B cell (primary cell): ENCODE data around the gene APOO. TPM values are rescaled to one million over a fixed set of nuclear protein-coding genes. Genes with fewer than 3 reads are reported as not detected.

Source experiments
- ATAC-seq: fragments of 200-7000 bp; cut with Tn5 transposase; one replicate; pipeline ENCODE4 v1.10.0; 2021; ENCODE audit warnings: low read depth, mild to moderate bottlenecking, moderate number of reproducible peaks, moderate library complexity
- CTCF ChIA-PET: fragments of 350-600 bp; sonication (Branson Sonifier 250); formaldehyde crosslinking; loops from one replicate; lab custom pipeline; 2021; ENCODE audit warnings: antibody characterized with exemption, inconsistent platforms; lab: Charles Lee
- POLR2A ChIA-PET: fragments of 350-600 bp; sonication (Branson Sonifier 250); formaldehyde crosslinking; loops from one replicate; lab custom pipeline; 2021; ENCODE audit warnings: antibody characterized with exemption; lab: Charles Lee
- DNase-seq: peaks from one replicate; pipeline ENCODE4 v3.0.0; 2013
- H2AFZ ChIP-seq: 2 replicates; pipeline ENCODE4 v1.6.1; 2012; ENCODE audit warnings: mild to moderate bottlenecking, low read depth, low read length; ENCODE audit not compliant: insufficient read depth, poor library complexity, severe bottlenecking
- H3K27ac ChIP-seq, 2 donors: 1 replicate in 1 of 2; 2 replicates in 1 of 2; pipeline ENCODE4 v1.5.1; 2012 to 2013; ENCODE audit warnings: low read length in 2 of 2, mild to moderate bottlenecking in 2 of 2, moderate library complexity in 1 of 2
- H3K27me3 ChIP-seq, 4 experiments: fragments of 200-600 bp in 1 of 4; sonication (generic) in 1 of 4; replicated peaks in 1 of 4; 1 replicate in 2 of 4; 2 replicates in 2 of 4; pipeline versions ENCODE4 v1.6.1 to v1.7.0; 2013 to 2016; ENCODE audit warnings: low read length in 3 of 4, mild to moderate bottlenecking in 2 of 4, mixed read lengths in 1 of 4, moderate library complexity in 1 of 4; ENCODE audit not compliant: insufficient read depth in 4 of 4, control insufficient read depth in 3 of 4; ENCODE audit errors: control extremely low read depth in 1 of 4
- H3K36me3 ChIP-seq, 2 experiments: replicated peaks in 1 of 2; 1 replicate in 1 of 2; 2 replicates in 1 of 2; pipeline versions ENCODE4 v1.6.1 to v1.7.1; 2013; ENCODE audit warnings: low read length in 1 of 2; ENCODE audit not compliant: insufficient read depth in 2 of 2, control insufficient read depth in 1 of 2; ENCODE audit errors: control extremely low read depth in 1 of 2, extremely low read depth in 1 of 2
- H3K4me1 ChIP-seq, 2 donors: fragments of 200-600 bp in 1 of 2; sonication (generic) in 1 of 2; 1 replicate in 1 of 2; 2 replicates in 1 of 2; pipeline versions ENCODE4 v1.5.1 to v1.6.1; 2013 to 2017; ENCODE audit warnings: low read length in 2 of 2; ENCODE audit not compliant: control insufficient read depth in 2 of 2, insufficient read depth in 2 of 2
- H3K4me2 ChIP-seq: replicated peaks from 2 replicates; pipeline ENCODE3; 2012; ENCODE audit warnings: mild to moderate bottlenecking, low read depth, low read length; ENCODE audit not compliant: poor library complexity, severe bottlenecking
- H3K4me3 ChIP-seq, 5 experiments: fragments of 200-600 bp in 1 of 5; sonication (generic) in 1 of 5; 1 replicate in 3 of 5; 2 replicates in 2 of 5; pipeline versions ENCODE4 v1.5.1 to v1.7.0; 2011 to 2016; ENCODE audit warnings: low read length in 4 of 5, mild to moderate bottlenecking in 4 of 5, low read depth in 2 of 5, control low read depth in 1 of 5, moderate library complexity in 1 of 5; ENCODE audit not compliant: insufficient read depth in 1 of 5; ENCODE audit errors: control extremely low read depth in 1 of 5, extremely low read depth in 1 of 5
- H3K79me2 ChIP-seq: fragments of 200-600 bp; sonication (generic); one replicate; pipeline ENCODE4 v1.6.0; 2016; ENCODE audit warnings: low read length; ENCODE audit not compliant: control insufficient read depth, insufficient read depth
- H3K9ac ChIP-seq: fragments of 200-600 bp; sonication (generic); 2 replicates; pipeline ENCODE4 v1.6.1; 2017; ENCODE audit warnings: mild to moderate bottlenecking, low read length, moderate library complexity
- H3K9me3 ChIP-seq, 3 donors: one replicate each; pipeline versions ENCODE4 v1.6.1 to v1.7.1; 2013; ENCODE audit warnings: low read length in 2 of 3; ENCODE audit not compliant: control insufficient read depth in 2 of 3, insufficient read depth in 1 of 3; ENCODE audit errors: control extremely low read depth in 1 of 3
- H4K20me1 ChIP-seq: 2 replicates; pipeline ENCODE4 v1.6.0; 2012; ENCODE audit warnings: mild to moderate bottlenecking, low read length; ENCODE audit not compliant: insufficient read depth, control insufficient read depth, poor library complexity, severe bottlenecking
- H3K27ac Mint-ChIP-seq: one replicate; pipeline ENCODE4 v1.8.0; 2021; ENCODE audit warnings: mixed read lengths
- H3K27me3 Mint-ChIP-seq: one replicate; pipeline ENCODE4 v1.8.0; 2021; ENCODE audit warnings: mixed read lengths
- H3K4me1 Mint-ChIP-seq: one replicate; pipeline ENCODE4 v1.8.0; 2021; ENCODE audit warnings: mixed read lengths
- H3K4me3 Mint-ChIP-seq: one replicate; pipeline ENCODE4 v1.8.0; 2021; ENCODE audit warnings: mixed read lengths
- H3K9me3 Mint-ChIP-seq: one replicate; pipeline ENCODE4 v1.8.0; 2022; ENCODE audit warnings: mixed read lengths; ENCODE audit not compliant: insufficient read depth
- CTCF ChIP-seq: fragments of 200-600 bp; IDR thresholded peaks from one replicate; pipeline ENCODE4 v1.8.0; 2022; ENCODE audit warnings: antibody characterized with exemption, mild to moderate bottlenecking
- EZH2 ChIP-seq: IDR thresholded peaks from 2 replicates; pipeline ENCODE4 v1.6.1; 2012; ENCODE audit warnings: borderline replicate concordance, low read depth, mild to moderate bottlenecking, moderate library complexity, low read length; ENCODE audit not compliant: insufficient read depth, poor library complexity, severe bottlenecking
- WGBS: methylation state at CpG from one replicate; pipeline ENCODE4 v1.1.5; 2013; ENCODE audit warnings: missing lambda C conversion rate; ENCODE audit not compliant: insufficient coverage; 5-methylcytosine and 5-hydroxymethylcytosine counted together
- intact Hi-C: fragments of 100-400 bp; cut with micrococcal nuclease; formaldehyde crosslinking; loops from one replicate; pipeline ENCODE4 v1.10.0; 2022
- polyA plus RNA-seq: library from polyadenylated mRNA; depleted of rRNA; stranded (reverse); fragments of >200 nt; gene quantifications from 2 replicates; pipeline ENCODE4 v1.2.3, GENCODE V29; 2012
- total RNA-seq, 2 donors: library from RNA; stranded (reverse); fragments of 120-200 nt in 1 of 2; gene quantifications; 1 replicate in 1 of 2; 2 replicates in 1 of 2; pipeline versions ENCODE4 v1.2.3 to v1.2.4, GENCODE V29; 2013 to 2022

Gene APOO
- total and polyA plus RNA-seq, 2 donors (not counting 1 experiment from before 2014, with no cell fraction given) = 4.7 to 7.2 TPM

GRCh38 chrX:23854122-23854521, 53.6 kb downstream of the APOO start:
- 100% methylated on average over 3 of the region's 4 CpGs for WGBS
- no peak for TF ChIP-seq EZH2
- TF ChIP-seq CTCF = no peak
- Histone ChIP-seq H4K20me1 (no peaks in the 10 kb centered on the region), H3K36me3 (no peaks in the 10 kb centered on the region), H3K27ac (no peak overlapping the region), H3K4me3 (no peak overlapping the region), H3K79me2 (no peaks in the 10 kb centered on the region), H3K4me1 (no peaks in the 10 kb centered on the region), H2AFZ (no peak overlapping the region), H3K4me2 (no peak overlapping the region), H3K9me3 (no peaks in the 10 kb centered on the region), H3K9ac (no peak overlapping the region), H3K27me3 (no peaks in the 10 kb centered on the region)
- no peak overlapping the region for H3K4me3 Mint-ChIP-seq
- POLR2A ChIA-PET = no interaction called here
- intact Hi-C loops = no loop called here
- no peaks in the 10 kb centered on the region for H3K4me1 Mint-ChIP-seq
- H3K27ac Mint-ChIP-seq = no peak overlapping the region
- ATAC-seq (no peak), DNase-seq (no peak)
- H3K9me3 Mint-ChIP-seq = no peaks in the 10 kb centered on the region
- no peaks in the 10 kb centered on the region for H3K27me3 Mint-ChIP-seq
- CTCF ChIA-PET = no interaction called here

- H3K4me3 ChIP-seq = no peak overlapping the region
- ATAC-seq (no peak), DNase-seq (no peak)
- no peaks in the 10 kb centered on the region for H3K9me3 ChIP-seq
- H3K27ac ChIP-seq = no peak overlapping the region
- Mint-ChIP-seq H3K9me3 (no peaks in the 10 kb centered on the region), H3K4me3 (no peak overlapping the region), H3K4me1 (no peaks in the 10 kb centered on the region), H3K27ac (no peak overlapping the region), H3K27me3 (no peaks in the 10 kb centered on the region)
- no peaks in the 10 kb centered on the region for H3K4me1 ChIP-seq
- intact Hi-C loops = no loop called here
- no peak overlapping the region for H2AFZ ChIP-seq
- H4K20me1 ChIP-seq = no peaks in the 10 kb centered on the region
- no peaks in the 10 kb centered on the region for H3K36me3 ChIP-seq
- POLR2A ChIA-PET = no interaction called here
- H3K4me2 ChIP-seq = no peak overlapping the region
- H3K9ac ChIP-seq = no peak overlapping the region
- TF ChIP-seq EZH2 (no peak), CTCF (no peak)
- CTCF ChIA-PET = no interaction called here
- H3K79me2 ChIP-seq = no peaks in the 10 kb centered on the region
- H3K27me3 ChIP-seq = no peaks in the 10 kb centered on the region
- WGBS = no CpG with 5 or more reads among the region's 2 CpGs
Observed at GRCh38 chrX:23851544-23851943, 56.2 kb downstream of the APOO start.
